ENCODE measurements around the gene TCOF1.

Gene TCOF1

DNA sequence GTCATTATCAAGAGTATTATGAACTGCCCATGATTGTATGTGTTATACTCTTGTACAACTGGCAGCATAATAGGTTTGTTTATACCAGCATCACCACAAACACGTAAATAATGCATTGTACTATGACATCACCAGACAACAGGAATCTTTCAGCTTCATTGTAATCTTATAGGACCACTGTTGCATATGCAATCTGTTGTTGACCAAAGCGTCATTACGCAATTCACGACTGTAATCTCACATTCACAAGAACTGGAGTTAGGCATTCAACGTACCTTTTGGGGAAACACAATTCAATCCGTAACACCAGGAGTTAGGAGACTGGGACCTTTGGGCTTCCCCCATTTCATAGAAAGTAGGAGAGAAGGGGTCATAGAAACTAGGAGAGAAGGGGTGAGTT, 34.4 kb upstream of the TCOF1 start:
- no peak for DNase-seq (ENCODE audit: low spot score)

DNA sequence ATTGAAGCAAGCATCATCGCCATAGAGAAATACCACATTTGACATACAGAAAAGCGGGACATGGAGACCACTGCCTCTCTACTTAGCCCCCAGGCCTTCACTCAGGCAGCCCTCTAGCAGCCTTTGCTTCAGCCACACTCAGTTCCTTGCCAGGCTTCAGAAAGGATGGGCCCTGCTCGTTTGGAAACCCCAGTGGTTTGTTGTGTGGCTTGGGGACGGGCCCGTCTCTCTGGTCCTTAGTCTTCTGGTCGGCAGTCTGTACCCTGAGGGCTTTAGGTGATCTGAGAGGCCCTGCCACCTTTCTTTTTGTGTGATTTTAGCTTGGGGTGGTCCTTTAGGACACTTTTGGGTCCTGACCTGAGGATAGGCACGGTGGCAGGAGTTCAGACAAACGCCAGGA, 33.7 kb upstream of the TCOF1 start:
- no peak for DNase-seq (ENCODE audit: low spot score)

DNA sequence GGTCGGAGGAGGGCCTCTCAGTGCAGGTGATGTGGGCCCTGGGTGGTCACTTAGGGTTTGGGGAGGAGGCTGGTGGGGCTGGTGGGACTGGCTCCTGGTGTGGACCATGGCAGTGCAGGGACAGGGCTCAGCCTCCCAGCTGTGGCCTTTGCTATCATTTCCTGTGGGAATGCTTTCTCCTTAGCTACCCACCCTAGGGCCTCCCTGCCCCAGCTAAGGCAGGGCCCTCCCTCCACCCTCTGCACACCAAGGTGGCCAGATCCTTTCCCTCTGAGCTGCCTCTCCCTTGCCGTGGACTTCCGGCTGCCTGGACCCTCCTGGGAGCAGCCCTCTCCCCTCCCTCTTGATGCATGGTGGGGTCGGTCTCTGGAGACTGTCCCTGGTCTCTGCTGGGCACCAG, 32.1 kb upstream of the TCOF1 start:
- no peak for DNase-seq (ENCODE audit: low spot score)

DNA sequence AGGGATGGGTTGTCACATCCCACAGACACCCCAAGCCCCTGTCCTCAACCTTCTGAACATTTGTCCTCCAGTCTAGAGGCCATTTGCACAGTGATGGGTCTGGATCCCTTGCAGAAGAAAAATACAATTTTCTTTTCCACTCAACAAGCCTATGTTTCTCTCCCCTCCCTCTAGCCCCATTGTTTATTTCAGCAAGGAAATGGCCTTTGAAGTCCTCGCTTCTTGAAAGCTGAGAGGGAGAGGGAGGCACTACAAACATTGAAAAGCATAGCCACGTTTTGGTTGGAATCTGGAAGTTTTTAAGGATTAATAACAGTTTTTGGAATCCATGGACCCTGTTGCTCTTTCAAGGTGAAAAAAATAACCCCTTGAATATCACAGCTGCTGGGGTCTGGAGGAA, 30.8 kb upstream of the TCOF1 start:
- no peak for DNase-seq (ENCODE audit: low spot score)

DNA sequence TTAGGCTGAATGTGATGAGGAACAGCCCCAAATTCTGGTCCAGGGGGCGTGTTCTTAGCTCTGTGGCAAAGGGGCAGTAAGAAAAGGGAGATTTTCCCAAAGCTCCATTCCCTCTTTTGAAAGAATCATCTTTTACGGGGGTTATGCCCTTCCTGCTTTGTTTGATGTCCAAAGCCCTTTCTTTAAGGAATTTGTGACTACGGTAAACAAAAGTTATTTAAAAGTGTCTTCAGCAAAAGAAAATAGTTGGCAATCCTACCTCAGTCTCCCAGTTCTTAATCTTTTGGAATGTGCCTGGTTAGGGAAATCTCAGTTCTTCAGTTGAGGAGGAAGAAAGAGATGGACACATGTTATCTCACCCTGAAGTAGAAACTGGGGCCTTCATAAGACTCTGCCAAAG, 30.4 kb upstream of the TCOF1 start:
- no peak for DNase-seq (ENCODE audit: low spot score)

DNA sequence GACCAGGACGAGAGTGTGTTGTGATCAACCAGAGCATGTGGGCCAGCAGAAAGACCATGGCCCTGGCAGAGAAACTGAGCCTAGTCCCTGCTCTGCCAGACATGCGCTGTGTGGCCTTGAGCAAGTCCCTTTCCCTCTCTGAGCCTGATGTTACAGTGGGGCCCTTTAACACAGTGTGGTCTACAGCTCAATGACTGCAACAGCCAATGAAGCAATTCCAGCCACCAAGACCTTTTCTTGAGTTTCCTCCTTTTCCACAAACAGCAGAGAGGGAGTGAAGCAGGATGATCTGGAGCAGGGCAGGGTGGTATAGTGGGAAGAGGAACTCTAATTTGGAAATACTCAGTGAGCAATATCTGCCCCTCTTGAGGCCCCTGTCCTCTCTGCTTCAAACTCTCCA, 29.0 kb upstream of the TCOF1 start:
- no peak for DNase-seq (ENCODE audit: low spot score)

DNA sequence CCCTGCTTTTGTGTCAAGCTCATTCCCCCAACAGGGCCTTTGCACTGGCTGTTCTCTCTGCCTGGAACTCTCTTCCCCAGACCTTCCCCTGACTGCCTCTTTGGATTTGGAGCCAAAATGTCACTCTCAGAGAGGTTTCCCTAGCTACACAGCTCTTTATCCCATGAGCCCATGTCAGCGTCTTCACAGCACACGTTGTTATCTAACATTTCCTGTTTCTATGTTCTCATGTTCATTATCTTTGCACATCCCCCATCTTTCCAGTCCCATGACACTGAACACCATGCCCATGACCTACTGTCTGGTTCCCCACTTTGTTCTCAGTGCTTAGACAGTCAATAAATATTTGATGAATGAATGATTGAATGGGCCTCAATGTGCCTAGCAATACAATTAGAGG, 28.5 kb upstream of the TCOF1 start:
- no peak for DNase-seq (ENCODE audit: low spot score)

DNA sequence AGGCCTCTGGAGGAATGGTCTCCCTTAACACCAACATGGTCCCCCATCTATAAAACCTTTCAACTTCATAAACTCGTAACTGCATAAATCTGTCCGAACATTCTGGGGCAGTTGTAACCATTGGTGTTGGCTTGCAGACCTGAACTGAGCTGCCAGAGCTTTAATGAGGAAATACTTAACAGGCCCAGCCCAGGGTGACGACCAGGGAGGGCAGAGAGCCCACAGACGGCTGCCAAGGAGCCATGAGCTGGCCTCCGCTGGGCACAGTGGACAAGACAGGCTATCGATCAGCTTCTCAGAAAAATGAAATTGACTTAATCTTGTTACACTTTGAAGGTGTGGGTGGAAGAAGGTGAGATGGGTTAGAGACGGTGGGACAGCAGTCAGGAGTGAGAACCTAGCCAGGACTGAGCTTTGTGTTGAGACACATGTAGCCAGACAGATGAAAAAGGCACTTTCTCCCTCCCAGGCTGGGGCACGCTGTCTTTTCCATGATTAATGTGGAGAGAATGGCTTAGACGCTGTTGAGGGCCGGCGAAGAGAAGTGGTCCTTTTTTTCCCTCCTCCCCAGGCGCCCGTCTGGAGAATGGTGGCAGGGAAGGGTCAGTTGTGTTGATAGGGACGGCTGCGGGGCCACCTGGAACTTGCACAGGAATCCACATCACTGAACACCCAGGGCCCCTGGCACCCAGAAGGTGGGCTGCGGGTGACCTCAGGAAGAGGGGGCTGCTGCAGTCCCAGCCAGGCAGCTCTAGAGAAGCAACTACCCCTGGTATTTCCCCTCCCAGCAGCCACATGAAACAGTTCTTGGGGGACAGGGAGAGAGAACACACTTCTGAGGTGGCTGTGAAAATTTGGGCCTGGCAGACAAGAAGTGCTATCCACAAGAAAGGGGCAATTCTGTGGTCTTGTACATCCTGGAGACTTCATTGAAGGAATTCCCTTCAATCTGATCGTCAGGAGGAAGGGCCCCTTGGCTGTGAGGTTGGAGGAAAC, 27.3 kb upstream of the TCOF1 start:
- no peak for DNase-seq (ENCODE audit: low spot score)

DNA sequence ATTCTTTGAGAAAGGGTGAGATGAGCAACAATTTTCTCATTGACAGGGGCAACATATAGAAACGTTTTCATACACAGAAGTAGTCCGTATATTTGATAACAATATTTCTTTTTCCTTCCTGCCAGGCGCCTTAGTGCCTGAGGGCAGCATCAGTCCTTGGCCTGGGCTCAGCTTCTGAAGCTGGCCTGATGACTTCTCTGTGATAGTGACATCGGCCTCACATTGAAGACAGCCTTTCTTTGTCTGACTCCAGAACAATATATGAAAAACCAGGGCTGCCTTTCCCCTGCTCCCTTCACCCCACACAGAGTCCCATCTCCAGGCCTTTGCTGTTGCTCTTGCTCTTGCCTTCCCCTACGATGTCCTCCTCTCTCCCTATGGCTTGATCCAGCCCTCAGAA, 24.1 kb upstream of the TCOF1 start:
- DNase-seq (ENCODE audit: low spot score), result no peak

DNA sequence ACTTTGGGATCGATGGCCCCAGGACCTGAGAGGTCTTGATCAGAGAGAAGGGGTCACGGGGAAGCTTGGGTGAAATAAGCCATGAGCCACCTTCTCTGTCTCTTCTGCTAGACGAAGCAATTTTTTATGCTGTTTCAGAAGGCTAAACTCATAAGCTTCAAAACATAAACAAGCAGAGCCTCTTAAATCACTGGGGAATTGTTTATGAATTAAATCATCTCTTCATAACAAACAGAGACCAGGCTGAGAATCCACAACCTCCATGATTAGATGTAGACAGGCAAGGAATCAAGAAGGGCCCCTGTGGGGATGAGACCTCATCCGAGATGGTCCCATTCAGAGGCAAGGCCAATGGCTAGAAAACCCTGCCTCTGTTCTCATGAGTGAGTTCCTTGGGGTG, 21.7 kb upstream of the TCOF1 start:
- DNase-seq (ENCODE audit: low spot score), result no peak

DNA sequence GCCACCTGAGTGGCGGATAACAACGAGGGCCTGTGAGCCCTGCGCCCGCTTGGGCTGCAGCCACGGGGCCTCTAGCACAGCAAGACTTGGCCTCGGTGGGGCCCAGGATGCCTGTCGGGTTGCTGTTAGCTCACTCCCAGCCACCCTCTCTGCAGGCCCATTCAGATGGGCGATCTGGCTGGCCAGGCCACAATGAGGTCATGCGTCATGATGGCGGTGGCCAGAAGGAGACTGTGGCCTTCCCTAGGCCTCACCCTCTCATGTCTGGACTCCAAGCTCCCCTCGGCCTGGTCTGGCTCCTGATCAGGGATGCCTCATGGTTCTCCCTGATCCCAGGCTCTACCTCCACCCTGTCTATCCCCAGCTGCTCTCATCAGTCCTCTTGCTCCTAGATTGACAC, 19.0 kb upstream of the TCOF1 start:
- no peak for DNase-seq (ENCODE audit: low spot score)

DNA sequence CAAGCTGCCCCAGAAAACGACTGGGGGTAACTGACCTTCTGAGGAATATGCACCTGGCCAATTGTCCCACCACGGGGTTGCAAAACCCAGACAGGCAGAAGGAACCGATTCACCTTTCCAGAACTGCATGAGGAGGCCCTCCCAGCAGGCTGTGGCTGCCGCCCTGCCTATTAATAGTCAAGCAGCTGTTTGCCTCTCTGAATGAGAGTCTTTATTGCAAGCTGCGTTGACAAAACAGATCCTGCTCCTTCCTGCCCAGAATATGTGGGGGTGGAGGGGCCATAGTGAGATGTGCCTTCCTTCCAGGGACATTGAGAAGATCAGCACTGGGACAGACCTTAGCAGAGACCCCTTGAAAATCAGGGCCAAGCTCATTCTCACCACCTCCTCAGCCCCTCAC, 18.3 kb upstream of the TCOF1 start:
- no peak for DNase-seq (ENCODE audit: low spot score)

DNA sequence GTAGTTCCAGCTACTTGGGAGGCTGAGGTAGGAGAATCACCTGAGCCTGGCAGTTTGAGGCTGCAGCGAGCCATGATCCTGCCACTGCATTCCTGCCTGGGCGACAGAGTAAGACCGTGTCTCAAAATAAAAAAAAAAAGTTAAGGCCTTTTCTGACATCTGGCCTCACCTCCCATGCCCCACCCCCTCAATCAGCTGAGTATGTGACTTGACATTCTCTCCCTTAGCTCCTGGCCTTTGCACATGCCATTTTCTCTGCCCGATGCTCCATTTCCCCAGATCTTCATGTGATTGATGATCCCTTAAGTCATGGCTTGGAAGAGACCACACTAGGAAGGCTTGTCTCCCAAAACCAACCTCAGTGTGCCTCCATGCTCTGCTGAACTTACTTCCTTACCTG, 17.7 kb upstream of the TCOF1 start:
- DNase-seq (ENCODE audit: low spot score), result no peak

DNA sequence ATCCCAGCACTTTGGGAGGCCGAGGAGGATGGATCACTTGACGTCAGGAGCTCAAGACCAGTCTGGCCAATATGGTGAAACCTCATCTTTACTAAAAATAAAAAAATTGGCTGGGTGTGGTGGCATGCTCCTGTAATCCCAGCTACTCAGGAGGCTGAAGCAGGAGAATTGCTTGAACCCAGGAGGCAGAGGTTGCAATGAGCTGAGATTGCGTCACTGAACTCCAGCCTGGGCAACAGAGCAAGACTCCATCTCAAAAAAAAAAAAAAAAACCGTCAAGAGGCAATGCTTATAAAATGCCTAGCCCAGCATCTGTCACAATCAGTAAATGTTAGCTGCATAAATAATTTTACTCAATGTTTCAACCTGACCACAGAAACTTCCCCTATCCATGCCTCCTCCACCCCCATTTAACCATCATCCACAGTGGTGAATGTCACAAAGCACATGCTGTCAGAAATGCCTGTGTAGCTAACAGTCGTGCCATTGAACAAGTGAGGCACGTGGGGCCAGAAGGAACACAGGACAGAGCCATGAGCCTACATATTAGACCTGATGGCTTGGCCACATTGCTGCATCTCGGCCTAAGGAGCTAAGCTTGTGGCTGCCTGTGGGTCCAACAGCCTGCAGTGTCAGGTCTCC, 16.8 kb upstream of the TCOF1 start:
- no peak for DNase-seq (ENCODE audit: low spot score)

DNA sequence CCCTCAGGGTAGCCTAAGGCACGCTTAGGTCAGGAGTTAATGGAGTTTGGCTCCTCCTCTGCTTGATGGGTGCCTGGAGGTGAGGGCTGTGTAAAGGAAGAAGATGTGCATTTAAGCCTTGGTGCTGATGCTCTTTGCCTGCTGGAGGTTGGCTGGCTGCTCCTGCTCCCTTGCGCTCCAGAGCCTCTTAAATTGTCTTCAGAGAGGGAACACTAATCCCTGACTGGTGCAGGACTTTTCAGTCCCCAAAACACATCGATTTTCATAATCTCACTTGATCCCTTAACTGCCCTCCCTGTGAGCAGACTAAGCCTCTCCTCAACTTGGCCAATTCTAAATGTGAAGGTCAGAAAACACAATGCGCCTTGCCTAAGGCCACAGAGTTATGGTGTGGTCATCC, 16.2 kb upstream of the TCOF1 start:
- no peak for DNase-seq (ENCODE audit: low spot score)

DNA sequence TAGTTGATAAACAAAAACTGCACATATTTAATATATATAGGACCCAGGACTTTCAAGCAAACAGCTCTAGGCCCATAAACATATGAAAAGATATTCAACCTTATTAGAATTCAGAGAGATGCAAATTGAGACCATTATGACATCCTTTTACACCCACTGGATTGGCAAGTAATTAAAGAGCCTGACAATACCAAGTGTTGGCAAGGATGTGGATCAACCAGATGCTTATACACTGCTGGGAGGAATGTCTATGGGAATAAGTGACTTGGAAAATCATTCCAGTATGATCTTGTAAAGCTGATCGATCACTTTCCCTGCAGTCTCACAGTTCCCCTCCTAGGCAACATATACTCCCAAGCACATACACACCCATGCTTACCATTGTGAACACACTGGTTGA, 15.5 kb upstream of the TCOF1 start:
- DNase-seq (ENCODE audit: low spot score), result no peak

DNA sequence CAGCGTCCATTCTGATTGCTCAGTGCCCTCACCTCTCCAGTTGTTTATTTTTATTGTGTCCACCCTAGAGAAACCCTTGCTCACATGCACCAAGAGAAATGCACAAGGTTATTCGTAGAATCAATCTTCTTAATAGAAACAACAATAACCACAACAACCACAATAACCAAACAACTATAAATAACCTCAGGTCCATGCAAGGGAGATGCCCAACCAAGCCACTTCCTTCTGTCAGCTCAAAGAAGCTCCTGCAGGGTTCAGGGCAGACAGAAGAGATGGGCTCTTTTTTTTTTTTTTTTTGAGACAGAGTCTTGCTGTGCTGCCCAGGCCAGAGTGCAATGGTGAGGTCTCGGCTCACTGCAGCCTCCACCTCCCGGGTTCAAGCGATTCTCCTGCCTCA, 14.9 kb upstream of the TCOF1 start:
- no peak for DNase-seq (ENCODE audit: low spot score)

DNA sequence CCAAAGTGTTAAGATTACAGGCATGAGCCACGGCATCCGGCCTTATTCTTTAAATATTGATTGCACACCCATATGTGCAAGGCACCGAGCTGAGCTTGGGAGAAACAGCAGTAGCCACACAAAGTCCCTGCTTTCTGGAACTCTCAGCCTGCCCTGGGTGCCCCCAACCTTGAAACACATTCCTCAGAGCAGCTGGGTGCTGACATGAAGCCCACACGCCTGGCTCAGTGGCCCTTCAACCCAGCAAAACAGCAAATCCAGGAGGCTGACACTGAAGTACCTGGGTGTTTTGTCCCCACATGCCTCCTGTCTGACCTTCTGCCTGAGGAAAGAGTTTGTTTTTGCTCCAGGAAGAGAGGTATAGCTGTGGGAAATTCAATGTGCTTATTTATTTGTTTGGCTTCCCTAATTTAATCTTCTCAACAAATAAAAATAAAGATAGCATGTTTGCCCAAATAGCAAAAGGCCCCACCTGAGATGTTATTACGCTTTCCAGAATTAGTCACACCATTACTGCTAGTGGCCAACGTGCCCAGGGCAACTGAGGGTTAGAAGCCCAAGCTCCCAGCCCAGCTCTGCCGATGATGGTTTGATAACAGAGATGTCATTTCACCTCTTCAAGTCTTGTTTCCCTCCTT, 13.4 kb upstream of the TCOF1 start:
- no peak for DNase-seq (ENCODE audit: low spot score)

DNA sequence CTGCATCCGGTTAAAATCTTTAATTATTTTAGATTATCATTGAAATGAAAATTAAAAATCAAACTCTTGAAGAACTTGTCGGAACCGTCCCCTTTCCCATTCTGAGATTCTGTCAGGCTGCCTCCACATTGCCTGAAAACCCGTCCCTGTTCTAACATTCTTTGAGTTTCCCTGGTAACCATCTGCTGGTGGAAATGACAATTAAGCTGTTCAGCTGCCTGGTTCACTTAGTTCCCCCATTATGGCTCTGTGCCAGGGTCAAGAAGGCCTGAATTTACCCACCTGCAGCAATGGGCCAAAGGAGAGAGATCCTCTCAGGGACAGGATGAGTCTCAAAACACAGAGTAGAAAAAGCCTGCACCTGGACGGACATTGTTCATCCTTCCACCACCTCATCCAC, 11.8 kb upstream of the TCOF1 start:
- no peak for DNase-seq (ENCODE audit: low spot score)

DNA sequence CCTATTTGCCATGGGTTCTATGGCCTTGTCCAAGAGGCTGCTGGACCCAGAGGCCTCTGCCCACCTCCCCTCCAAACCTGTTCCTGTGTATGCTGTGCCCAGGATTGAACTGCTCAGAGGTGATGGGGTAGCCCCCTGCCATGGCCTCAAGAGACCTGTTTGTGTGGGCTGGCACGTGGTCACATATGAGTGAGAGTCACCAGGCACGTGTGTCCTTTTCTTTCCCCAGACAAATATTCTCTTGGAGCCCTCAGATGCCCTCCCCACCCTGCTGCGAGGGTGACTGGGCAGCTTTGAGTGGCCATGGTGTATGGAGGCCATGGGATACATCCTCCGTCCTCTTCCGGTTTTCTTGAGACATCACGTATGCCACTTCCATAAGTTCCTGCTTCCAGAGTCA, 10.9 kb upstream of the TCOF1 start:
- DNase-seq (ENCODE audit: low spot score), result no peak

DNA sequence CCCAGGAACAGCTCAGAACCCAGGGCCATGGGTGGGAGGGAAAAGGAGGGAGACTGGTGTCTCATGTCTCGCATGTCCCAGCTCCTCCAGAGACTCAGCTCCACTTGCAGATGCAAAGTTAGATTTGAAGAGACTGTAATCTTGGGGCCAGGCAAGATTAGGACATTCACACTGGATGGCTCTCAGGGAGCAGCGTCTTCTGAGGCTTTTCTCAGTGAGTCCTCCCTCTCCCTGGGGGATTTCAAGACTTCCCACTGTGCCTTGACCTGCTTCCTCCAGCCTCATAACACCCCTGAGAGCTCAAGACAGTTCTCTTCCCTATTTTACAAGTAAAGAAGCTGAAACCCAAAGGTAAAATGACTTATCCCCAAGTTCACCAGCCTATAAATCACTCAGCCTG, 10.5 kb upstream of the TCOF1 start:
- no peak for DNase-seq (ENCODE audit: low spot score)

DNA sequence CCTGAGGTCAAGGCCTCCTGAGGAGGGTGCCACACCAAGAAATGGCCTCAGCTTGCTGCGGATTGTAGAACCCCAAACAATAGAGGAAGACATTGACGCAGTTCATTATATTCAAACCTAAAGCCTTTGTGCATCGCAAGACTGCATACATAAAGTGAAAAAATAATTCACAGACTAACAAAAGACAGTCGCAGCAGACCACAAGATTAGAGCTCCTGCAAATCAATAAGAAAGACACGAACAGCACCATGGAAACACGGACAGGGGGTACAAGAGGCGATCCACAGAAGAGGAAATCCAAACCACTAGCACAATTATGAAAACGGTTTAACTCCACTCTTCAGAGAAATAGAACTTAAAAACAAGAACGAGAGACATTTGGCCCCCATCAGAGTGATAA, 10.0 kb upstream of the TCOF1 start:
- no peak for DNase-seq (ENCODE audit: low spot score)

DNA sequence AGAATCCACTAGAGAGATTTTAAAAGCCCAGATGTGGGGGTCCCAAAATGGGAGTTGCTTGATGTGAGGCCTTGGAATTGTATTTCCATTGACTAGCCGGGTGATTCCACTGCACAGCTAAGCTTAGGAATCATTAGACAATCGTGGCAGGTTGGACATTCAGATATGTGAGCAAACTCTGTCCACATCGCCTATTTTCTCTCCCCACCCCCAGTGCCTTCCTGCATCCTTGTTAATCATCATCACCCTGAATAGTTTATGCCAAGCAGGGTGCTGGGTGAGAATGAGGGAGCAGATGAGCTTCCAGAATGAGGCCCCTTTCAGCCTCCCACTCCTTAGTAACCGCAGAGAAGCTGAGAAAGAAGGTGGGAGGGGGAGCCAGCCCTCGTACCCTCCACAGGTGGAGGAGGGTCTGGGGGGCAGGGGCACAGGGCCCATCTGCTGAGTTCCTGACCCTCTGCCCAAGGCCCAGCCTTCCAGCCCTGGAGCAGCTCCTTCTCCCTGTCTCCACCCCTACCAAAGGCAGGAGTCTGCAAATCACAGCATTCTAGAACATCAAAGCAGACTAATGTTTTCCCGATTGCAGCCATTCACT, 7.7 kb upstream of the TCOF1 start:
- DNase-seq (ENCODE audit: low spot score), result no peak
